A549 (cell line): ENCODE data around the gene DNASE2. TPM values are rescaled to one million over a fixed set of nuclear protein-coding genes. Genes with fewer than 3 reads are reported as not detected.

Experiments used
- ATAC-seq, 2 experiments: fragments of 200-7000 bp in 1 of 2; fragments of >200 bp in 1 of 2; cut with Nextera tagmentation in 1 of 2; cut with Tn5 transposase in 1 of 2; 3 replicates each; pipeline versions ENCODE4 v1.8.0 to v1.9.1; 2018 to 2020; ENCODE audit warnings: mild to moderate bottlenecking in 1 of 2, moderate library complexity in 1 of 2
- CTCF ChIA-PET: fragments of 300-600 bp; sonication (Branson Sonifier 250); formaldehyde crosslinking; extraction: SDS; loops from one replicate; lab custom pipeline; 2021; ENCODE audit warnings: antibody characterized with exemption, inconsistent platforms; lab: Yijun Ruan, JAX
- POLR2A ChIA-PET: fragments of 350-600 bp; formaldehyde crosslinking; extraction: SDS; loops from one replicate; lab custom pipeline; 2021; ENCODE audit warnings: antibody characterized with exemption, inconsistent platforms; lab: Yijun Ruan, JAX
- DNase-seq, 2 experiments: peaks; one replicate each; pipeline versions ENCODE4 v3.0.0 to v3.0.0-alpha.2; 2011 to 2016; ENCODE audit warnings: low read depth in 1 of 2, low spot score in 1 of 2
- FAIRE-seq: peaks from 2 replicates; lab custom pipeline; 2011; peaks lifted over from hg19 to GRCh38; lab: Jason Lieb, UNC
- H3K27ac ChIP-seq, 2 experiments: fragments of >200 bp; sonication (Bioruptor Twin); formaldehyde crosslinking; 3 replicates each; pipeline ENCODE4 v1.5.1; 2016 to 2017
- H3K4me1 ChIP-seq: fragments of >200 bp; sonication (Bioruptor Twin); formaldehyde crosslinking; 3 replicates; pipeline ENCODE4 v1.6.1; 2016
- H3K4me2 ChIP-seq: fragments of >200 bp; sonication (Bioruptor Twin); formaldehyde crosslinking; 3 replicates; pipeline ENCODE4 v1.6.1; 2016
- H3K4me3 ChIP-seq: fragments of >200 bp; sonication (Bioruptor Twin); formaldehyde crosslinking; 3 replicates; pipeline ENCODE4 v1.5.1; 2016
- H3K9me3 ChIP-seq: fragments of >200 bp; sonication (Bioruptor Twin); formaldehyde crosslinking; 3 replicates; pipeline ENCODE4 v1.6.1; 2016
- ATOH8 ChIP-seq: fragments of 250-450 bp; sonication (Bioruptor Pico); IDR thresholded peaks from 2 replicates; pipeline ENCODE4 v1.5.0; 2020; ENCODE audit warnings: low read depth, mild to moderate bottlenecking, moderate library complexity
- CBX2 ChIP-seq: fragments of 200-600 bp; sonication (generic); IDR thresholded peaks from 2 replicates; pipeline ENCODE4 v1.6.1; 2016; ENCODE audit warnings: low read depth, mild to moderate bottlenecking, borderline replicate concordance
- CBX8 ChIP-seq: fragments of 200-600 bp; sonication (generic); IDR thresholded peaks from 2 replicates; pipeline ENCODE4 v1.6.1; 2016
- CEBPB ChIP-seq, 2 experiments: fragments of >200 bp in 1 of 2; sonication (Bioruptor Twin) in 1 of 2; formaldehyde crosslinking in 1 of 2; IDR thresholded peaks; 2 replicates each; pipeline ENCODE4 v1.6.1; 2012 to 2016
- CHD4 ChIP-seq: fragments of 200-600 bp; sonication (generic); IDR thresholded peaks from 2 replicates; pipeline ENCODE4 v1.6.1; 2016; ENCODE audit warnings: antibody characterized with exemption, mild to moderate bottlenecking, borderline replicate concordance
- CTCF ChIP-seq: fragments of >200 bp; sonication (Bioruptor Twin); formaldehyde crosslinking; IDR thresholded peaks from 3 replicates; pipeline ENCODE4 v1.5.1; 2016
- EHF ChIP-seq: fragments of 250-450 bp; sonication (Bioruptor Pico); IDR thresholded peaks from 2 replicates; pipeline ENCODE4 v1.5.0; 2020; ENCODE audit warnings: mild to moderate bottlenecking
- EHMT2 ChIP-seq: fragments of 200-600 bp; sonication (generic); IDR thresholded peaks from 2 replicates; pipeline ENCODE4 v1.6.1; 2016; ENCODE audit warnings: antibody characterized with exemption, low read depth, mild to moderate bottlenecking, moderate library complexity
- EP300 ChIP-seq, 2 experiments: fragments of >200 bp; sonication (Bioruptor Twin); formaldehyde crosslinking; IDR thresholded peaks; 2 replicates in 1 of 2; 3 replicates in 1 of 2; pipeline ENCODE4 v1.6.1; 2016 to 2017
- ESRRA ChIP-seq: fragments of 150-350 bp; IDR thresholded peaks from 2 replicates; pipeline ENCODE4 v1.6.1; 2014; ENCODE audit warnings: mild to moderate bottlenecking, low read length, borderline replicate concordance
- FOSB ChIP-seq: fragments of 250-450 bp; sonication (Bioruptor Pico); IDR thresholded peaks from 2 replicates; pipeline ENCODE4 v1.5.0; 2020; ENCODE audit warnings: mild to moderate bottlenecking, moderate library complexity
- FOSL2 ChIP-seq, 2 experiments: fragments of 450-650 bp in 1 of 2; fragments of >200 bp in 1 of 2; sonication (Bioruptor Twin) in 1 of 2; formaldehyde crosslinking; IDR thresholded peaks; 2 replicates each; pipeline versions ENCODE4 v1.5.0 to v1.6.1; 2016 to 2020; ENCODE audit warnings: mild to moderate bottlenecking in 1 of 2, moderate library complexity in 1 of 2
- GATA3 ChIP-seq: IDR thresholded peaks from 2 replicates; pipeline ENCODE4 v1.6.1; 2012; ENCODE audit warnings: borderline replicate concordance
- HEYL ChIP-seq: fragments of 250-450 bp; sonication (Bioruptor Pico); IDR thresholded peaks from 2 replicates; pipeline ENCODE4 v1.8.0; 2021; ENCODE audit warnings: mild to moderate bottlenecking, moderate library complexity
- KDM1A ChIP-seq: fragments of 200-600 bp; sonication (generic); IDR thresholded peaks from 2 replicates; pipeline ENCODE4 v1.6.1; 2016; ENCODE audit warnings: low read depth, mild to moderate bottlenecking
- MYC ChIP-seq: IDR thresholded peaks from 2 replicates; pipeline ENCODE4 v1.6.1; 2012; ENCODE audit warnings: mild to moderate bottlenecking, inconsistent platforms, low read length, improper control_type of control experiment, borderline replicate concordance
- NFE2L2 ChIP-seq: fragments of 150-350 bp; conservative IDR thresholded peaks from 2 replicates; pipeline ENCODE4 v1.6.1; 2014; ENCODE audit warnings: low read length
- NPAS2 ChIP-seq: fragments of 250-450 bp; sonication (Bioruptor Pico); IDR thresholded peaks from 2 replicates; pipeline ENCODE4 v1.8.0; 2022; ENCODE audit warnings: mild to moderate bottlenecking, moderate library complexity, borderline replicate concordance
- NR3C1 ChIP-seq: fragments of >200 bp; sonication (Bioruptor Twin); formaldehyde crosslinking; IDR thresholded peaks from 3 replicates; pipeline ENCODE4 v1.6.1; 2017
- RFX5 ChIP-seq: fragments of 450-650 bp; IDR thresholded peaks from 2 replicates; pipeline ENCODE4 v1.7.1; 2014; ENCODE audit warnings: antibody characterized with exemption, mild to moderate bottlenecking, moderate library complexity
- RNF2 ChIP-seq: fragments of 200-600 bp; sonication (generic); IDR thresholded peaks from 2 replicates; pipeline ENCODE4 v1.6.1; 2016; ENCODE audit warnings: low read depth, mild to moderate bottlenecking, antibody characterized with exemption, moderate library complexity, borderline replicate concordance
- SMC3 ChIP-seq: fragments of >200 bp; sonication (Bioruptor Twin); formaldehyde crosslinking; IDR thresholded peaks from 3 replicates; pipeline ENCODE4 v1.6.1; 2018; ENCODE audit warnings: inconsistent platforms
- TP53 ChIP-seq: fragments of 250-450 bp; sonication (Bioruptor Pico); IDR thresholded peaks from 2 replicates; pipeline ENCODE4 v1.5.0; 2021; ENCODE audit warnings: mild to moderate bottlenecking, moderate library complexity
- ZFP36 ChIP-seq: fragments of 450-650 bp; IDR thresholded peaks from 2 replicates; pipeline ENCODE4 v1.6.1; 2014; ENCODE audit warnings: borderline replicate concordance; ENCODE audit not compliant: partially characterized antibody
- ZNF302 ChIP-seq: fragments of 250-450 bp; sonication (Bioruptor Pico); IDR thresholded peaks from 2 replicates; pipeline ENCODE4 v1.9.0; 2021; ENCODE audit warnings: inconsistent platforms, mild to moderate bottlenecking, moderate library complexity
- WGBS: methylation state at CpG from one replicate; pipeline ENCODE4 v1.1.6; 2017; ENCODE audit errors: missing lambda C conversion rate; 5-methylcytosine and 5-hydroxymethylcytosine counted together
- polyA plus RNA-seq, 4 experiments: library from polyadenylated mRNA; depleted of rRNA in 3 of 4; stranded (reverse); fragments of >200 nt; fragmentation: RNase III in 1 of 4; extraction: RNeasy Plus Mini Kit Qiagen cat#74134 plus additional on column Dnase treatment in 1 of 4; gene quantifications; 2 replicates in 3 of 4; 3 replicates in 1 of 4; pipeline ENCODE4 v1.2.3, GENCODE V29; 2011 to 2017
- TF ChIP-seq, protein P1 (sequence below): fragments of 150-350 bp; IDR thresholded peaks from 2 replicates; pipeline ENCODE4 v1.6.1; 2014; ENCODE audit warnings: low read depth, mild to moderate bottlenecking, low read length

DNASE2 gene
- polyA plus RNA-seq, 2 of the 4 experiments (the other 2 are of a cell fraction), result 15.7 to 24.9 TPM

DNA sequence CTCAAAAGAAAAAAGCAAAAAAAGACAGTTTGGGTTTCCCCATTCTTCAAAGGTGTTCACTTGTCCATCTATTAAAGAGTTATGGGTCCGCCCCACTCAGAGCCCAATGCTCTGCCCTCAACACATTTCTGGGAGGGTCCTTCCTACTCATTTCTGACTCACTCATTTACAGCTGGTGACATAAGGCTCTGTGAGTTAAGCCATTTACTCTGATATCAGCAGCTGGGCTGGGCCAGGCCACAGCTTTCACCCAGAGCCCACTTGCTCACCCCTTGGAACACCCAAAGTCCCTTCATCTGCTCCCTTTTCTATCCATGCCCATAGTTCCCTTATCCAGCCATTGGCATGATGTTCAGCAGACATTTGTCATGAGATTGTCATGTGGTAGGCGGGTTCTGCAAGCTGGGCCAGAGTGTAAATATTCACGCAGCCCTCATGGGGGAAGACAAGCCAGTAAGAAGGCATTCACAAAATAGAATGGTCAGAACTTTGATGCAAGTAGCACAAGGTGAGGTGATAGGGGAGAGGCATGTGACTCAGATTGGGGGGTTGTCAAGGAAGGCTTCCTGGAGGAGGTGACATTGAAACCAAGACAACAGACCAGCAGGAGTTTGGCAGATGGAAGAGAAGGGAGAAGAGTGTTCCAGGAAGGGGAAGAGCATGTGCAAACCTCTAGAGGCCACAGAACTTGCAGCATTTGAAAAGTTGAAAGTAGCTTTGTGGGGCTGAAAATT, 37.1 kb downstream of the DNASE2 start:
- FAIRE-seq (no peak), DNase-seq (no peak), ATAC-seq (no peak)
- Histone ChIP-seq H3K4me1 (0 out of 3 replicates have a peak, but pooled peaks cover 3% of the 10 kb centered on the region), H3K9me3 (no peaks in the 10 kb centered on the region), H3K4me2 (no peak overlapping the region), H3K4me3 (no peak overlapping the region), H3K27ac (no peak overlapping the region)
- TF ChIP-seq ZFP36 (peak; percentile 84), RFX5 (no peak)
- 80% methylated on average over 3 of the region's 3 CpGs for WGBS
- ChIA-PET CTCF (interaction anchor here (6.7 kb wide), 1 partner anchor 79 kb away, joined by 79 read pairs; no protein-coding TSS in a partner anchor), POLR2A (no interaction called here)

DNA sequence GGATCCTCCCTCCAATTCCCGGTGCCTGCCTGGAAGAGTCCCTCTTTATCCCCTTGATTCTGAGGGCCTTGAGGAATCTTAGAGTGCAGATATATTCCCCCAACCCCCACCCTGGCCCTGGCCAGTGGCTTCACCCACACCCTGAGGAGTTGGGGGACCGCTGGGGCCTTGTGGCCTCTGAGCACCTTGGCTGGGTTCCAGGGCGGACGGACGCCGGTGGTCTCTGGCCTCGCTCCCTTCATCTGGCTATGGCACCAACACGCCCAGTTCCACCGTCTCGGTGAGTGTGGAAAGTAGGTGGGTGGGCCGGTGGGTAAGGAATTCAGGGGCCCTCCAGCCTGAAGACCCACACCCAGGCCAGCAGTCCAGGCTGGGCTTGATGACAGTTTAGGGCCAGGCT, 37.9 kb downstream of the DNASE2 start:
- no peak overlapping the region for H3K4me2 ChIP-seq
- FAIRE-seq (no peak), ATAC-seq (no peak), DNase-seq (no peak)
- ChIA-PET POLR2A (no interaction called here), CTCF (no interaction called here)
- H3K27ac ChIP-seq, result no peak overlapping the region
- 0 out of 3 replicates have a peak, but pooled peaks cover 7% of the 10 kb centered on the region for H3K4me1 ChIP-seq
- no peak overlapping the region for H3K4me3 ChIP-seq
- no peak for TF ChIP-seq GATA3
- no peak for TF ChIP-seq TP53 (CRISPR knock-in tag)
- TF ChIP-seq, protein P1, sequence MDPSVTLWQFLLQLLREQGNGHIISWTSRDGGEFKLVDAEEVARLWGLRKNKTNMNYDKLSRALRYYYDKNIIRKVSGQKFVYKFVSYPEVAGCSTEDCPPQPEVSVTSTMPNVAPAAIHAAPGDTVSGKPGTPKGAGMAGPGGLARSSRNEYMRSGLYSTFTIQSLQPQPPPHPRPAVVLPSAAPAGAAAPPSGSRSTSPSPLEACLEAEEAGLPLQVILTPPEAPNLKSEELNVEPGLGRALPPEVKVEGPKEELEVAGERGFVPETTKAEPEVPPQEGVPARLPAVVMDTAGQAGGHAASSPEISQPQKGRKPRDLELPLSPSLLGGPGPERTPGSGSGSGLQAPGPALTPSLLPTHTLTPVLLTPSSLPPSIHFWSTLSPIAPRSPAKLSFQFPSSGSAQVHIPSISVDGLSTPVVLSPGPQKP, result no peak
- no peak for TF ChIP-seq RNF2
- no peak for TF ChIP-seq EP300 (IDR thresholded peaks at IDR 0.05)
- no peak for TF ChIP-seq ESRRA
- TF ChIP-seq CBX8, result no peak
- TF ChIP-seq CTCF, result no peak
- TF ChIP-seq ZNF302 (CRISPR knock-in tag), result no peak
- H3K9me3 ChIP-seq, result no peaks in the 10 kb centered on the region
- 83% methylated on average over 3 of the region's 11 CpGs for WGBS

GRCh38 chr19:12842511-12842910, 38.7 kb downstream of the DNASE2 start:
- Histone ChIP-seq H3K4me2 (no peak overlapping the region), H3K9me3 (no peaks in the 10 kb centered on the region), H3K4me3 (no peak overlapping the region), H3K27ac (no peak overlapping the region), H3K4me1 (peaks cover 7% of the 10 kb centered on the region; the same call in 1 of the 3 replicates)
- ChIA-PET POLR2A (no interaction called here), CTCF (no interaction called here)
- no peak for DNase-seq
- no peak for TF ChIP-seq EP300 (IDR thresholded peaks at IDR 0.05)
- 94% methylated on average over 18 of the region's 18 CpGs for WGBS
- no peak for FAIRE-seq
- no peak for ATAC-seq

GRCh38 chr19:12841094-12841493, 40.2 kb downstream of the DNASE2 start:
- FAIRE-seq (no peak), ATAC-seq (no peak), DNase-seq (no peak)
- ChIA-PET POLR2A (no interaction called here), CTCF (no interaction called here)
- H3K9me3 ChIP-seq, result no peaks in the 10 kb centered on the region
- 88% methylated on average over 20 of the region's 29 CpGs for WGBS
- no peak overlapping the region for H3K4me2 ChIP-seq
- peaks cover 3% of the 10 kb centered on the region; the same call in 1 of the 3 replicates for H3K4me1 ChIP-seq
- no peak overlapping the region for H3K27ac ChIP-seq
- H3K4me3 ChIP-seq, result no peak overlapping the region
- TF ChIP-seq NR3C1 (no peak), CBX2 (no peak), NPAS2 (CRISPR knock-in tag) (no peak), SMC3 (no peak), TP53 (CRISPR knock-in tag) (no peak), ZFP36 (no peak), EHMT2 (no peak), EP300 (IDR thresholded peaks at IDR 0.05) (no peak), ATOH8 (CRISPR knock-in tag) (no peak), HEYL (CRISPR knock-in tag) (no peak), KDM1A (no peak), NFE2L2 (no peak), FOSL2 (IDR thresholded peaks at IDR 0.05) (no peak), FOSL2 (CRISPR knock-in tag; IDR thresholded peaks at IDR 0.05) (no peak), CEBPB (IDR thresholded peaks at IDR 0.05) (no peak), MYC (no peak), RNF2 (no peak), CHD4 (no peak), EHF (CRISPR knock-in tag) (no peak), FOSB (CRISPR knock-in tag) (no peak)
